Left lung (tissue), 10 donors: ENCODE results near the gene SNX5. TPM values are rescaled to one million over a fixed set of nuclear protein-coding genes. Genes with fewer than 3 reads are reported as not detected.
A peak's percentile ranks its signal among the peaks of the same experiment; 100 is the strongest.

Experiments
- ATAC-seq: fragments of 200-7000 bp; cut with Tn5 transposase; one replicate; pipeline ENCODE4 v1.9.1; 2020; ENCODE audit warnings: moderate library complexity
- DNase-seq, 4 donors: peaks; one replicate each; pipeline ENCODE4 v3.0.0-alpha.2; 2013 to 2020
- H3K27ac ChIP-seq, 2 donors: fragments of 200-600 bp; sonication (generic) in 1 of 2; one replicate each; pipeline versions ENCODE4 v1.5.0 to v1.8.0; 2020 to 2021
- H3K27me3 ChIP-seq, 2 donors: fragments of 200-600 bp; sonication (generic) in 1 of 2; one replicate each; pipeline versions ENCODE4 v1.5.0 to v1.8.0; 2020 to 2021
- H3K36me3 ChIP-seq, 2 donors: fragments of 200-600 bp; sonication (generic) in 1 of 2; one replicate each; pipeline versions ENCODE4 v1.5.0 to v1.8.0; 2020 to 2021
- H3K4me1 ChIP-seq, 2 donors: fragments of 200-600 bp; one replicate each; pipeline ENCODE4 v1.8.0; 2021
- H3K4me3 ChIP-seq, 2 donors: fragments of 200-600 bp; sonication (generic) in 1 of 2; one replicate each; pipeline versions ENCODE4 v1.5.0 to v1.8.0; 2020 to 2021; ENCODE audit warnings: mild to moderate bottlenecking in 1 of 2
- H3K9me3 ChIP-seq, 2 donors: fragments of 200-600 bp; sonication (generic) in 1 of 2; one replicate each; pipeline versions ENCODE4 v1.5.0 to v1.8.0; 2020 to 2021
- intact Hi-C, 2 donors: fragments of 100-400 bp; cut with DNase I; formaldehyde crosslinking; loops; one replicate each; pipeline versions ENCODE4 v1.11.2 to v1.14.2; 2022
- polyA plus RNA-seq, 6 donors: library from polyadenylated mRNA; unstranded; fragments of 120-200 nt; gene quantifications; one replicate each; pipeline ENCODE4 v1.2.1, GENCODE V29; 2013; ENCODE audit not compliant: insufficient read length in 6 of 6
- total RNA-seq, 2 donors: library from RNA; stranded (reverse); fragmentation: NEBNext Ultra II Directional; extraction: Animal tissue kit (Norgen Biotek cat#: 25700); gene quantifications; one replicate each; pipeline ENCODE4 v1.2.1, GENCODE V29; 2021
- TF ChIP-seq, protein P1 (sequence below), 2 donors: fragments of 200-600 bp; sonication (generic) in 1 of 2; IDR thresholded peaks; one replicate each; pipeline versions ENCODE4 v1.5.0 to v1.8.0; 2021; ENCODE audit warnings: antibody characterized with exemption in 2 of 2
- donor health status: DM: no; HTN: yes; CAD: no.
- donor health status: DM: no; HTN: no; CAD: no.

SNX5 gene
- total and polyA plus RNA-seq, 8 donors: 82.0 to 312 (median 247) TPM

DNA sequence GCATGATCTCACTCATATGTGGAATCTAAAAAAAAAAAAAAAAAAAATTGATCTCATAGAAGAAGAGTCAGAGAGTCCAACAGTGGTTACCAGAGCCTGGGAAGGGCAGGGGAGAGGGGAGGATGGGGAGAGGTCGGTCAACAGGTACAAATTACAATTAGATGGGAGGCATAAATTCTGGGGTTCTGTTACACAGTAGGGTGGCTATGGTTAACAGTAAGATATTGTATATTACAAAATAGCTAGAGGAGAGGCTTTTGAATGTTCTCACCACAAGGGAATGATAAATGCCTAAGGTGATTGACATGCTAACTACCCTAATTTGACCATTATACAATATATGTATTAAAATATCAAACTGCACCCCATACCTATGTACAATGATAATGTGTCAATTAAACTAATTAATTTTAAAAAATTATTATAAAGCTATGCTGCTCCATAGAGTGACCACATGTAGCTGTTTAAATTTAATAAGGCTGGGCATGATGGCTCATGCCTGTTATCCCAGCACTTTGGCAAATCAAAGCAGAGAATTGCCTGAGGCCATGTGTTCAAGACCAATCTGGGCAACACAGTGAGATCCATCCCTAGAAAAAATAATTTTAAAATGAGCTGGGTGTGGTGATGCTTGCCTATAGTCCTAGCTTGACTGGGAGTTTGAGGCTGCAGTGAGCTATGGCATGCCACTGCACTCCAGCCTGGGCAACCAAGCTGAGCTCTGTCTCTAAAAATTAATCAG, 70.9 kb downstream of the SNX5 start:
- H3K9me3 ChIP-seq: no peaks in the 10 kb centered on the region
- peaks cover 0 to 17% of the 10 kb centered on the region in 2 donors for H3K27me3 ChIP-seq
- no peak for ATAC-seq
- no peak for DNase-seq
- H3K27ac ChIP-seq: peak overlapping the region in 1 of 2 donors; percentile 45
- peaks cover 11 to 36% of the 10 kb centered on the region in 2 donors for H3K4me1 ChIP-seq
- H3K4me3 ChIP-seq: no peak overlapping the region
- intact Hi-C loops: no loop called here
- H3K36me3 ChIP-seq: no peaks in the 10 kb centered on the region
- TF ChIP-seq, protein P1, sequence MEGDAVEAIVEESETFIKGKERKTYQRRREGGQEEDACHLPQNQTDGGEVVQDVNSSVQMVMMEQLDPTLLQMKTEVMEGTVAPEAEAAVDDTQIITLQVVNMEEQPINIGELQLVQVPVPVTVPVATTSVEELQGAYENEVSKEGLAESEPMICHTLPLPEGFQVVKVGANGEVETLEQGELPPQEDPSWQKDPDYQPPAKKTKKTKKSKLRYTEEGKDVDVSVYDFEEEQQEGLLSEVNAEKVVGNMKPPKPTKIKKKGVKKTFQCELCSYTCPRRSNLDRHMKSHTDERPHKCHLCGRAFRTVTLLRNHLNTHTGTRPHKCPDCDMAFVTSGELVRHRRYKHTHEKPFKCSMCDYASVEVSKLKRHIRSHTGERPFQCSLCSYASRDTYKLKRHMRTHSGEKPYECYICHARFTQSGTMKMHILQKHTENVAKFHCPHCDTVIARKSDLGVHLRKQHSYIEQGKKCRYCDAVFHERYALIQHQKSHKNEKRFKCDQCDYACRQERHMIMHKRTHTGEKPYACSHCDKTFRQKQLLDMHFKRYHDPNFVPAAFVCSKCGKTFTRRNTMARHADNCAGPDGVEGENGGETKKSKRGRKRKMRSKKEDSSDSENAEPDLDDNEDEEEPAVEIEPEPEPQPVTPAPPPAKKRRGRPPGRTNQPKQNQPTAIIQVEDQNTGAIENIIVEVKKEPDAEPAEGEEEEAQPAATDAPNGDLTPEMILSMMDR (IDR thresholded peaks at IDR 0.05): no peak

DNA sequence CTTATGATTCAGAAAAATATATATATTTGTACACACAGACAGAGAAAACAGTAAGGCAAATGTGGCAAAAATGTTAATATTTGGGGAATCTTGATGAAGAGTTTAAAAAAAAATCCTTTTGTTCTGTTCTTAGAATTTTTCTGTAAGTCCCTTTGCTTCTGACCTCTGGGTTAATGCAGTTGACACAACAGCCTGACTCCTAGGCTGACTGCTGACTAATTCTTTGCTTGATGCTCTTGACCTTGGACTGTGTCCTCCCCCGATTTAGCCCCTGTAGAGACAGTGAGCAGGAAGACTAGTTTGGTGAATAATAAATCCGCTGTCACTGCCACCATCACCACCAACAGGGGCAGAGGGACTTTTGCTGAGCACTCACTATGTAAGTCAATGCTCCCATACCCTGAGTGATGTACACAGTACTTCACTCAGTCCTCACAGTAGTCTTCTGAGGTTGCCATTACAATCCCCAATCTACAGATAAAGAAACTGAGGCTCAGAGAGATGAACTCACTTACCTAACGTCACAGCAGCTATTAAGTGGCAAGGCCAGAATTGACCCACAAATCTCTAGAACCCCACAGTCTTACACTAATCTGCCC, 71.7 kb downstream of the SNX5 start:
- intact Hi-C loops: no loop called here
- no peaks in the 10 kb centered on the region for H3K36me3 ChIP-seq
- H3K9me3 ChIP-seq: no peaks in the 10 kb centered on the region
- ATAC-seq (no peak), DNase-seq (no peak)
- H3K27me3 ChIP-seq: peaks cover 0 to 17% of the 10 kb centered on the region in 2 donors
- H3K27ac ChIP-seq: peak overlapping the region in 1 of 2 donors; percentile 45
- TF ChIP-seq, protein P1 (IDR thresholded peaks at IDR 0.05): no peak
- H3K4me3 ChIP-seq: no peak overlapping the region
- peaks cover 11 to 44% of the 10 kb centered on the region in 2 donors for H3K4me1 ChIP-seq

DNA sequence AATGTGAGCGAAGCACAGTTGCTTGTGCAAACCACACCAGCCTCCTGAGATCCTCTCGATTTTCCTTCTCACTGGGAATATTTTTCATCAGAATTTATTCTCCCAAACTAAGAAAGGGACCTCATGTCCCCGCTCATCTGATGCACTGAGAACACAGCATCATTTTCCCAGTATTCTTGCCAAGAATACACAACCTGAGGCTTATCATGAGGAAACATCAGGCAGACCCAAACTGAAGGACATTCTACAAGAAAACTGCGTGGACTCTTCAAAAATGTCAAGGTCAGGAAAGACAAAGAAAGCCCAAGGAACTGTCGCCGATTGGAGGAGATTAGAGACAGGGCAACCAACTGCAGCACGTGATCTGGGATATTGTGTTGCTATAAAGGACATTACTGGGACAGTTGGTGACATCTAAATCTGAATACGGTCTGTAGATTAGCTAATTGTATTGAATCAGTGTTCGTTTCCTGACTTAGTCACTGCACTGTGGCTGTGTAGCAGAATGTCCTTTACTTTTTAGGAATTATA, 72.3 kb downstream of the SNX5 start:
- H3K4me1 ChIP-seq: peaks cover 11 to 44% of the 10 kb centered on the region in 2 donors
- H3K36me3 ChIP-seq: no peaks in the 10 kb centered on the region
- intact Hi-C loops: no loop called here
- H3K4me3 ChIP-seq: no peak overlapping the region
- peaks cover 0 to 17% of the 10 kb centered on the region in 2 donors for H3K27me3 ChIP-seq
- DNase-seq (no peak), ATAC-seq (no peak)
- TF ChIP-seq, protein P1 (IDR thresholded peaks at IDR 0.05): no peak
- H3K9me3 ChIP-seq: no peaks in the 10 kb centered on the region
- H3K27ac ChIP-seq: peak overlapping the region; percentile 73 to 75

DNA sequence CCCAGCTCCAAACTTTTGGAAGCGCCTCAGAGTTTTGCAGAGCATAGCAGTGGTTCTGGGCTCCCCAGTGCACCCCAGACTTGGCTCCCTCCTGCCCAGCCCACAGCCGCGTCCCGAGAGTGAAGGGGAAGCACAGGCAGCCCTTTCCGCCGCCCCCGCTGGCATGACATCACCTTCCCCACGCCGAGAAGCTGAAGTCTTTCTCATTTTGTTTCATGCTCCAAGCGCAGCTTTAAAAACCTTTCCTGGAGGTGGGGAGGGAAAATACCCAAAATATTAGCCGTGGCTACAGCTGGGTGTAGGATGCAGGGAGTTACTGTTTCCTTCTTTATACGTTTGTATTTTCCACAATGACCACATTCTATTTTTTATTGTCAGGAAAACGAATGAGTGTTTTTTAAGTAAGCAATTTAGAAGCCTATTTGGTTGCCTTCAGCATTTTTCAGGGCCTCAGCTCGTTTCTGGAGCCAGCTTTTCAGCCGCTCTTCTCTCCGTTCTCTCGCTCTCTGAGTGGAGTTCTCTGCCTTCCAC, 72.9 kb downstream of the SNX5 start:
- no peaks in the 10 kb centered on the region for H3K36me3 ChIP-seq
- H3K4me1 ChIP-seq: peaks cover 11 to 44% of the 10 kb centered on the region in 2 donors
- ATAC-seq: peak; percentile 74
- intact Hi-C loops: no loop called here
- peak overlapping the region; percentile 6 to 17 for H3K4me3 ChIP-seq
- H3K27ac ChIP-seq: peak overlapping the region; percentile 73 to 75
- TF ChIP-seq, protein P1 (IDR thresholded peaks at IDR 0.05): no peak
- peaks cover 0 to 17% of the 10 kb centered on the region in 2 donors for H3K27me3 ChIP-seq
- no peaks in the 10 kb centered on the region for H3K9me3 ChIP-seq
- peak in 3 of 4 donors; percentile 49 to 85 (median 72) for DNase-seq

DNA sequence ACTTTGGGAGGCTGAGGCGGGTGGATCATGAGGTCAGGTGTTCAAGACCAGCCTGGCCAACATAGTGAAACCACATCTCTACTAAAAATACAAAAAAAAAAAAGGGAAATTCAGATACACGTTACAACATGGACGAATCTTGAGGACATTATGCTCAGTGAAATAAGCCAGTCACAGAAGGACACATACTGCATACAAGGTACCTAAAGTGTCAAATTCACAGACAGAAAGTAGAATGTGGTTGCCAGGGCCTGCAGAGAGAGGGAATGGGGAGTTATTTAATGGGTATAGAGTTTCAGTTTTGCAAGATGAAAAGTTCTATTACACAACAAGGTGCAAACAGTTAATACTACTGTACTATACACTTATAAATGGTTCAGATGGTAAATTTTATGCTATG, 75.1 kb downstream of the SNX5 start:
- intact Hi-C loops: no loop called here
- TF ChIP-seq, protein P1 (IDR thresholded peaks at IDR 0.05): no peak

More for the DNA sequence above, 75.1 kb downstream of the SNX5 start:
- Histone ChIP-seq H3K4me1 (peaks cover 11 to 44% of the 10 kb centered on the region in 2 donors), H3K27ac (no peak overlapping the region), H3K9me3 (peaks cover 0 to 4% of the 10 kb centered on the region in 2 donors), H3K36me3 (no peaks in the 10 kb centered on the region), H3K4me3 (no peak overlapping the region), H3K27me3 (peaks cover 0 to 17% of the 10 kb centered on the region in 2 donors)
- DNase-seq (no peak), ATAC-seq (no peak)
